HL-60 (cell line): ENCODE results near the gene TUBB3.
A peak's percentile ranks its signal among the peaks of the same experiment; 100 is the strongest.

ENCODE experiments used
- DNase-seq, 2 experiments: peaks; one replicate each; pipeline ENCODE4 v3.0.0-alpha.2; 2010 to 2020; ENCODE audit warnings: low read depth in 1 of 2, low spot score in 1 of 2
- H3K27ac ChIP-seq: fragments of 250-450 bp; sonication (Bioruptor Pico); replicated peaks from 2 replicates; pipeline ENCODE4 v1.5.1; 2020; ENCODE audit warnings: mild to moderate bottlenecking, moderate library complexity
- H3K27me3 ChIP-seq: fragments of 250-450 bp; sonication (Bioruptor Pico); 2 replicates; pipeline ENCODE4 v1.5.1; 2021; ENCODE audit warnings: mild to moderate bottlenecking, moderate library complexity; ENCODE audit not compliant: insufficient read depth, poor library complexity, severe bottlenecking
- H3K4me3 ChIP-seq: replicated peaks from 2 replicates; pipeline ENCODE4 v1.5.1; 2011; ENCODE audit warnings: mild to moderate bottlenecking, control low read depth, low read length; ENCODE audit not compliant: insufficient read depth
- GABPA ChIP-seq: IDR thresholded peaks from 2 replicates; pipeline ENCODE4 v1.6.1; 2012; ENCODE audit warnings: low read depth
- POLR2AphosphoS5 ChIP-seq: IDR thresholded peaks from 2 replicates; pipeline ENCODE4 v1.6.1; 2012; ENCODE audit warnings: low read depth
- SPI1 ChIP-seq: IDR thresholded peaks from 2 replicates; pipeline ENCODE4 v1.6.1; 2012; ENCODE audit warnings: low read depth, mild to moderate bottlenecking, borderline replicate concordance
- TF ChIP-seq, protein P1 (sequence below): IDR thresholded peaks from one replicate; pipeline ENCODE4 v1.5.1; 2011; ENCODE audit warnings: low read length, control low read depth, inconsistent platforms; ENCODE audit not compliant: insufficient read depth
- TF ChIP-seq, protein P2 (sequence below): IDR thresholded peaks from 2 replicates; pipeline ENCODE4 v1.6.1; 2012; ENCODE audit warnings: low read depth; ENCODE audit not compliant: insufficient replicate concordance

Gene TUBB3

GRCh38 chr16:89915303-89916232 is 7.6 kb upstream of the TUBB3 start:
- H3K4me3 ChIP-seq, result no peak overlapping the region
- DNase-seq, result no peak
- H3K27me3 ChIP-seq, result no peaks in the 10 kb centered on the region
- H3K27ac ChIP-seq, result no peak overlapping the region
- TF ChIP-seq POLR2AphosphoS5 (no peak), GABPA (no peak), SPI1 (no peak)
- TF ChIP-seq, protein P1, sequence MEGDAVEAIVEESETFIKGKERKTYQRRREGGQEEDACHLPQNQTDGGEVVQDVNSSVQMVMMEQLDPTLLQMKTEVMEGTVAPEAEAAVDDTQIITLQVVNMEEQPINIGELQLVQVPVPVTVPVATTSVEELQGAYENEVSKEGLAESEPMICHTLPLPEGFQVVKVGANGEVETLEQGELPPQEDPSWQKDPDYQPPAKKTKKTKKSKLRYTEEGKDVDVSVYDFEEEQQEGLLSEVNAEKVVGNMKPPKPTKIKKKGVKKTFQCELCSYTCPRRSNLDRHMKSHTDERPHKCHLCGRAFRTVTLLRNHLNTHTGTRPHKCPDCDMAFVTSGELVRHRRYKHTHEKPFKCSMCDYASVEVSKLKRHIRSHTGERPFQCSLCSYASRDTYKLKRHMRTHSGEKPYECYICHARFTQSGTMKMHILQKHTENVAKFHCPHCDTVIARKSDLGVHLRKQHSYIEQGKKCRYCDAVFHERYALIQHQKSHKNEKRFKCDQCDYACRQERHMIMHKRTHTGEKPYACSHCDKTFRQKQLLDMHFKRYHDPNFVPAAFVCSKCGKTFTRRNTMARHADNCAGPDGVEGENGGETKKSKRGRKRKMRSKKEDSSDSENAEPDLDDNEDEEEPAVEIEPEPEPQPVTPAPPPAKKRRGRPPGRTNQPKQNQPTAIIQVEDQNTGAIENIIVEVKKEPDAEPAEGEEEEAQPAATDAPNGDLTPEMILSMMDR, result no peak
- TF ChIP-seq, protein P2, sequence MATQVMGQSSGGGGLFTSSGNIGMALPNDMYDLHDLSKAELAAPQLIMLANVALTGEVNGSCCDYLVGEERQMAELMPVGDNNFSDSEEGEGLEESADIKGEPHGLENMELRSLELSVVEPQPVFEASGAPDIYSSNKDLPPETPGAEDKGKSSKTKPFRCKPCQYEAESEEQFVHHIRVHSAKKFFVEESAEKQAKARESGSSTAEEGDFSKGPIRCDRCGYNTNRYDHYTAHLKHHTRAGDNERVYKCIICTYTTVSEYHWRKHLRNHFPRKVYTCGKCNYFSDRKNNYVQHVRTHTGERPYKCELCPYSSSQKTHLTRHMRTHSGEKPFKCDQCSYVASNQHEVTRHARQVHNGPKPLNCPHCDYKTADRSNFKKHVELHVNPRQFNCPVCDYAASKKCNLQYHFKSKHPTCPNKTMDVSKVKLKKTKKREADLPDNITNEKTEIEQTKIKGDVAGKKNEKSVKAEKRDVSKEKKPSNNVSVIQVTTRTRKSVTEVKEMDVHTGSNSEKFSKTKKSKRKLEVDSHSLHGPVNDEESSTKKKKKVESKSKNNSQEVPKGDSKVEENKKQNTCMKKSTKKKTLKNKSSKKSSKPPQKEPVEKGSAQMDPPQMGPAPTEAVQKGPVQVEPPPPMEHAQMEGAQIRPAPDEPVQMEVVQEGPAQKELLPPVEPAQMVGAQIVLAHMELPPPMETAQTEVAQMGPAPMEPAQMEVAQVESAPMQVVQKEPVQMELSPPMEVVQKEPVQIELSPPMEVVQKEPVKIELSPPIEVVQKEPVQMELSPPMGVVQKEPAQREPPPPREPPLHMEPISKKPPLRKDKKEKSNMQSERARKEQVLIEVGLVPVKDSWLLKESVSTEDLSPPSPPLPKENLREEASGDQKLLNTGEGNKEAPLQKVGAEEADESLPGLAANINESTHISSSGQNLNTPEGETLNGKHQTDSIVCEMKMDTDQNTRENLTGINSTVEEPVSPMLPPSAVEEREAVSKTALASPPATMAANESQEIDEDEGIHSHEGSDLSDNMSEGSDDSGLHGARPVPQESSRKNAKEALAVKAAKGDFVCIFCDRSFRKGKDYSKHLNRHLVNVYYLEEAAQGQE, result no peak

- H3K27ac ChIP-seq, result no peak overlapping the region
Measured at GRCh38 chr16:89917773-89918452, 5.2 kb upstream of the TUBB3 start.

More at GRCh38 chr16:89917773-89918452, 5.2 kb upstream of the TUBB3 start:
- Histone ChIP-seq H3K27me3 (peaks cover 6% of the 10 kb centered on the region), H3K4me3 (peak overlapping the region; percentile 20; the same call in 1 of the 2 replicates)
- TF ChIP-seq, protein P2, result no peak
- TF ChIP-seq GABPA (no peak), SPI1 (no peak), POLR2AphosphoS5 (no peak)
- TF ChIP-seq, protein P1, result no peak
- peak; percentile 45 to 70 for DNase-seq
